Activated T-helper 1 cell treated with Interleukin-2 at 50 U/mL for 16 hours (primary cell): ENCODE measurements around the gene CGB1.

Experiments
- DNase-seq: peaks from one replicate; pipeline ENCODE4 v3.0.0-alpha.2; 2020; ENCODE audit warnings: low read depth

The CGB1 gene

GRCh38 chr19:48993175-48994034, 43.3 kb downstream of the CGB1 start, which contains the start of the genes GYS1 and RUVBL2:
Gene GYS1 (minus strand): TSS chr19:48993309. CDS start chr19:48993112, 197 bp downstream.
Gene RUVBL2 (plus strand): TSS chr19:48993887. CDS start chr19:48993912, 25 bp downstream.
- DNase-seq: peak; percentile 99

GRCh38 chr19:48992581-48993174, 44.0 kb downstream of the CGB1 start:
- no peak for DNase-seq

GRCh38 chr19:48991873-48992580, 44.7 kb downstream of the CGB1 start:
- no peak for DNase-seq

- no peak for DNase-seq
These were observed 45.6 kb downstream of the CGB1 start for GRCh38 chr19:48991011-48991609.

- DNase-seq: no peak
These were observed 46.3 kb downstream of the CGB1 start for GRCh38 chr19:48990400-48990799.

GRCh38 chr19:48989701-48990291, 46.9 kb downstream of the CGB1 start:
- DNase-seq: no peak

GRCh38 chr19:48988860-48989259, 47.8 kb downstream of the CGB1 start:
- DNase-seq: no peak

GRCh38 chr19:48988286-48988685, 48.4 kb downstream of the CGB1 start:
- no peak for DNase-seq

GRCh38 chr19:48987323-48987722, 49.4 kb downstream of the CGB1 start:
- DNase-seq: no peak

GRCh38 chr19:48986211-48986610, 50.5 kb downstream of the CGB1 start:
- no peak for DNase-seq

GRCh38 chr19:48985711-48986110, 51.0 kb downstream of the CGB1 start:
- no peak for DNase-seq
